Caco-2 (cell line): ENCODE measurements around the gene SLC9C1. TPM values are rescaled to one million over a fixed set of nuclear protein-coding genes. Genes with fewer than 3 reads are reported as not detected.

ENCODE experiments used
- BruUV-seq: library from RNA; stranded (reverse); fragments of 400-500 nt; replicated peaks from 2 replicates; lab custom pipeline; 2021; lab: Mats Ljungman, UMichigan
- CTCF ChIA-PET: fragments of 300-600 bp; sonication (Branson Sonifier 250); formaldehyde crosslinking; loops from one replicate; lab custom pipeline; 2022; ENCODE audit warnings: antibody characterized with exemption; lab: Charles Lee
- POLR2A ChIA-PET: fragments of 300-600 bp; sonication (Branson Sonifier 250); formaldehyde crosslinking; loops from one replicate; lab custom pipeline; 2022; ENCODE audit warnings: antibody characterized with exemption; lab: Charles Lee
- DNase-seq, 2 experiments: peaks; one replicate each; pipeline versions ENCODE4 v3.0.0 to v3.0.0-alpha.2; 2020 to 2022
- H3K27me3 ChIP-seq: replicated peaks from 2 replicates; pipeline ENCODE4 v1.6.0; 2011; ENCODE audit warnings: low read length; ENCODE audit not compliant: control insufficient read depth, insufficient read depth
- H3K36me3 ChIP-seq: 2 replicates; pipeline ENCODE4 v1.5.1; 2011; ENCODE audit warnings: low read length; ENCODE audit not compliant: control insufficient read depth, insufficient read depth
- H3K4me1 ChIP-seq: fragments of 250-450 bp; sonication (Bioruptor Pico); 2 replicates; pipeline ENCODE4 v1.5.1; 2020; ENCODE audit warnings: mild to moderate bottlenecking
- H3K4me3 ChIP-seq: 2 replicates; pipeline ENCODE4 v1.5.1; 2011; ENCODE audit warnings: low read depth, mild to moderate bottlenecking, control low read depth, low read length
- H3K9me3 ChIP-seq: fragments of 250-450 bp; sonication (Bioruptor Pico); 2 replicates; pipeline ENCODE4 v1.5.1; 2020; ENCODE audit warnings: mild to moderate bottlenecking, moderate library complexity
- H3K27ac Mint-ChIP-seq: one replicate; pipeline ENCODE4 v1.8.0; 2022; ENCODE audit warnings: mixed read lengths; ENCODE audit not compliant: unreplicated experiment
- H3K27me3 Mint-ChIP-seq: one replicate; pipeline ENCODE4 v1.8.0; 2022; ENCODE audit warnings: mixed read lengths; ENCODE audit not compliant: insufficient read depth, unreplicated experiment
- H3K36me3 Mint-ChIP-seq: one replicate; pipeline ENCODE4 v1.8.0; 2022; ENCODE audit warnings: mild to moderate bottlenecking, mixed read lengths; ENCODE audit not compliant: insufficient read depth, unreplicated experiment
- H3K4me1 Mint-ChIP-seq: one replicate; pipeline ENCODE4 v1.8.0; 2022; ENCODE audit warnings: low read depth, mixed read lengths; ENCODE audit not compliant: unreplicated experiment
- H3K4me3 Mint-ChIP-seq: one replicate; pipeline ENCODE4 v1.8.0; 2022; ENCODE audit warnings: mild to moderate bottlenecking, moderate library complexity, mixed read lengths; ENCODE audit not compliant: unreplicated experiment
- H3K9me3 Mint-ChIP-seq: one replicate; pipeline ENCODE4 v1.8.0; 2022; ENCODE audit warnings: mixed read lengths; ENCODE audit not compliant: unreplicated experiment
- CTCF ChIP-seq, 2 experiments: fragments of 200-600 bp in 1 of 2; IDR thresholded peaks; 1 replicate in 1 of 2; 2 replicates in 1 of 2; pipeline versions ENCODE4 v1.5.1 to v1.8.0; 2011 to 2022; ENCODE audit warnings: antibody characterized with exemption in 1 of 2, control low read depth in 1 of 2, inconsistent platforms in 1 of 2, low read depth in 1 of 2, low read length in 1 of 2, mild to moderate bottlenecking in 1 of 2, moderate library complexity in 1 of 2; ENCODE audit not compliant: insufficient read depth in 1 of 2, severe bottlenecking in 1 of 2, unreplicated experiment in 1 of 2
- intact Hi-C: fragments of 100-400 bp; cut with micrococcal nuclease; formaldehyde crosslinking; loops from one replicate; pipeline ENCODE4 v1.10.0; 2022; ENCODE audit not compliant: unreplicated experiment
- total RNA-seq: library from RNA; stranded (reverse); gene quantifications from 2 replicates; pipeline ENCODE4 v1.2.3, GENCODE V29; 2022

Gene SLC9C1
- total RNA-seq, 1 experiment from 2014 or later: not detected

- Mint-ChIP-seq H3K4me1 (no peaks in the 10 kb centered on the region), H3K4me3 (no peak overlapping the region), H3K9me3 (no peaks in the 10 kb centered on the region), H3K27ac (no peak overlapping the region), H3K27me3 (peaks cover 4% of the 10 kb centered on the region), H3K36me3 (no peaks in the 10 kb centered on the region)
- Histone ChIP-seq H3K4me3 (no peak overlapping the region), H3K4me1 (no peaks in the 10 kb centered on the region), H3K9me3 (no peaks in the 10 kb centered on the region; the same call in 1 of the 2 replicates), H3K27me3 (no peaks in the 10 kb centered on the region), H3K36me3 (no peaks in the 10 kb centered on the region)
- intact Hi-C loops: no loop called here
- CTCF ChIA-PET: no interaction called here
- POLR2A ChIA-PET: no interaction called here
- no peak for TF ChIP-seq CTCF (IDR thresholded peaks at IDR 0.05; ENCODE audit: insufficient read depth in 1 of 2, low read depth in 1 of 2, low read length in 1 of 2, severe bottlenecking in 1 of 2, unreplicated experiment in 1 of 2)
- no TSS peak for BruUV-seq
- no peak for DNase-seq
Observed at GRCh38 chr3:112247350-112247749, 46.7 kb downstream of the SLC9C1 start.

- Histone ChIP-seq H3K4me1 (no peaks in the 10 kb centered on the region), H3K4me3 (no peak overlapping the region), H3K27me3 (no peaks in the 10 kb centered on the region), H3K36me3 (no peaks in the 10 kb centered on the region), H3K9me3 (no peaks in the 10 kb centered on the region)
- ChIA-PET CTCF (no interaction called here), POLR2A (no interaction called here)
- intact Hi-C loops: no loop called here
- H3K27ac Mint-ChIP-seq: no peak overlapping the region
- no peaks in the 10 kb centered on the region for H3K4me1 Mint-ChIP-seq
- no peak overlapping the region for H3K4me3 Mint-ChIP-seq
- no peaks in the 10 kb centered on the region for H3K9me3 Mint-ChIP-seq
- no TSS peak for BruUV-seq
- H3K36me3 Mint-ChIP-seq: no peaks in the 10 kb centered on the region
- peaks cover 14% of the 10 kb centered on the region for H3K27me3 Mint-ChIP-seq
- DNase-seq: no peak
- TF ChIP-seq CTCF (IDR thresholded peaks at IDR 0.05; ENCODE audit: insufficient read depth in 1 of 2, low read depth in 1 of 2, low read length in 1 of 2, severe bottlenecking in 1 of 2, unreplicated experiment in 1 of 2): no peak
Observed at GRCh38 chr3:112233083-112233482, 60.9 kb downstream of the SLC9C1 start.

- ChIA-PET CTCF (no interaction called here), POLR2A (no interaction called here)
- no peaks in the 10 kb centered on the region for H3K36me3 Mint-ChIP-seq
- no peaks in the 10 kb centered on the region for H3K4me1 ChIP-seq
- no peak overlapping the region for H3K27ac Mint-ChIP-seq
- H3K36me3 ChIP-seq: no peaks in the 10 kb centered on the region
- H3K27me3 Mint-ChIP-seq: peaks cover 15% of the 10 kb centered on the region
- BruUV-seq: no TSS peak
- H3K9me3 ChIP-seq: no peaks in the 10 kb centered on the region
- H3K27me3 ChIP-seq: no peaks in the 10 kb centered on the region
- no peak overlapping the region for H3K4me3 Mint-ChIP-seq
- no peaks in the 10 kb centered on the region for H3K9me3 Mint-ChIP-seq
- DNase-seq: no peak
- no peaks in the 10 kb centered on the region for H3K4me1 Mint-ChIP-seq
- intact Hi-C loops: no loop called here
- no peak overlapping the region for H3K4me3 ChIP-seq
- no peak for TF ChIP-seq CTCF (IDR thresholded peaks at IDR 0.05; ENCODE audit: insufficient read depth in 1 of 2, low read depth in 1 of 2, low read length in 1 of 2, severe bottlenecking in 1 of 2, unreplicated experiment in 1 of 2)
Observed at GRCh38 chr3:112231727-112232126, 62.3 kb downstream of the SLC9C1 start.
